Measurements from ENCODE around the gene SSC4D.

GRCh38 chr7:76390092-76390491 is 19.4 kb downstream of the SSC4D start:
- TF ChIP-seq CTCF (conservative IDR thresholded peaks at IDR 0.05 in 1 of 2, IDR thresholded peaks at IDR 0.05 in 1 of 2; ENCODE audit: low read depth in 1 of 2, low read length in 2 of 2) (no peak), EZH2 (IDR thresholded peaks at IDR 0.05; ENCODE audit: low read length, missing control alignments) (no peak)
